ENCODE measurements around the gene ACSS3.

The ACSS3 gene

DNA sequence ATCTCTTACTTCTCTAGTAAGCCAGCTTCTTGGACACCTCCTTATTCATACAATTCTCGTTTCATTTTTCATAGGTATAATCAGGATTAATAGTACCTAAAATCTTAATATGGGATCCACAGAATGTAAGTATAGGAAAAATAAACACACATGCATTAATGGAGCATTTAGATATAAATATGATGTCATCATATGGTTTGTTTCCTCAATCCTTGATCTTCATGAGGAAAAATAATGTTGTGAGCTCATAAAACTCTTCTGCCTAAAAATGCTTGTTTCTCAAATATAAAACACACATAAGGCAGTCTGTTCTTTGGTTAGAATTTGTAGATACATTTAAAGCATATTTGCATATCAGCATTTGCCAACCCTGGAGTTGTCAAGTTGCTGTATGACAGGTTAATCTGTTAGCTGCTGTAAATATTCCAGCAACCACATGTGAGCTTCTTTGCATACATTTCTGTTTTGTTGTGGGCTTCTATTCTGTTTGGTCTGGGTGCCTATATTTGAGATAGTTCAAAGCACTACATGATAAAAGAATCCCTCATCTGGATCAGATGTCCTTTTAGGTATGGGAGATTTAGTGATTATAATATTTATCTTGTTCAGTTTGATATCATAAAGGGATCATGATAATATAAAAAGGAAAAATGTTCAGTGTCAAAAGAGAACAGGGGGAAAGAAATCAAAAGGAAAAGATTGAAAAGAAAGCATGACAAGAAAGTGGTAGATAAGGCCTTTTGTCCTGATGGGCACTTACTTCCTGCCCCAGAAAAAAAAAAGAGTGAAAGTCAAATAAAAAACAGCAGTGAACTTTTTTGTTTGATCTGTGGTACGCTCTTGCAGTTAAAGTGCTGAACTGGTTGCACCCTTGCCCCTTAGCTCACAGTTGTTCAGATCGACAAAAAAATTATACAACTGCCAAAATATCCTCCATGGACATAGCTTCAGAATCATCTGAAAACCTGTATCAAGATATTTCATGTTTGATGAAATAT, 68.6 kb downstream of the ACSS3 start:
- peak; percentile 46 for FAIRE-seq
- no peak for DNase-seq (ENCODE audit: insufficient read length, low spot score)
- no peak for TF ChIP-seq CTCF (IDR thresholded peaks at IDR 0.05; ENCODE audit: insufficient read depth, missing control alignments)

- TF ChIP-seq CTCF (IDR thresholded peaks at IDR 0.05; ENCODE audit: insufficient read depth, missing control alignments), result no peak
- FAIRE-seq, result peak; percentile 81
- DNase-seq (ENCODE audit: insufficient read length, low spot score), result no peak
Measured at GRCh38 chr12:81147292-81147919, 69.5 kb downstream of the ACSS3 start.

DNA sequence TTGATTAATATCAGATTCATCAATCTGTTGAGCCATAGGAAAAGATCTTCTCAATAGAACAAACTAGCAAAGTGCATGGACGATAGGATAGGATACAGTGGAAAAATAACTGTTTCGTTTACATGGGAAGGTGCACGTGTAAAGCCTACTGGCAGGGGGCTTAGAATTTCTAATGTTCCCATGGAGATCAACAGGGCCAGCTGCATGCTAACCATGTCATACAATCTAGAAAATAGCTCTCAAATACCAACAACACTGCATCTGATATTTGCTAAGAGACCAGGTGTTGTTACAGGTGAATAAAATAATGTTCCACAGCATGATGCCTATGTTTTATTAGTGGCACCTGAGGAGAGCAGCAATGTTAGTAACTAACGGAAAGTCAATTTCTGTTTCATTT, 72.5 kb downstream of the ACSS3 start:
- FAIRE-seq (peak; percentile 96), DNase-seq (ENCODE audit: insufficient read length, low spot score) (no peak)
- TF ChIP-seq CTCF (IDR thresholded peaks at IDR 0.05; ENCODE audit: insufficient read depth, missing control alignments), result no peak

DNA sequence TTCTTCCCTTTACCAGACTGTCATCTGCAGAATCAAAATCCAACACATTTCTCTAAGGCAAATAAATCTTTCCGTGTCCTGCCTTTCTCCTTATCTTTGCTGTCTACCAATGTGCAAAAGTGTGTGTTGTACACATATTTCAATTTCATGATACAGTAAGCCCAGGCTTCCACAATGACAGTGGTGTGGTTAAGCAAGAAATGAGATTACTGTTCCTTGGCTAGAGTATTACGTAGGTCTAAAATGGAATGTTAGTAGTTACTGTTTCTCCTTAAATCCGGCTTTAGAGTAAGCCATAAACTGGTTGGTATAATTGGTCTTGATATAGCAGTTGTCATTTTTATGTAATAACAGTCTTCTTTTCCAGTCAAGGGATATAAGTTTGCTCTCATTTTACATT, 82.0 kb downstream of the ACSS3 start:
- FAIRE-seq (no peak), DNase-seq (ENCODE audit: insufficient read length, low spot score) (no peak)
- TF ChIP-seq CTCF (IDR thresholded peaks at IDR 0.05; ENCODE audit: insufficient read depth, missing control alignments), result no peak

GRCh38 chr12:81161680-81162079, 83.8 kb downstream of the ACSS3 start:
- no peak for FAIRE-seq
- DNase-seq (ENCODE audit: insufficient read length, low spot score), result no peak
- no peak for TF ChIP-seq CTCF (IDR thresholded peaks at IDR 0.05; ENCODE audit: insufficient read depth, missing control alignments)

- FAIRE-seq (no peak), DNase-seq (ENCODE audit: insufficient read length, low spot score) (no peak)
- TF ChIP-seq CTCF (IDR thresholded peaks at IDR 0.05; ENCODE audit: insufficient read depth, missing control alignments), result no peak
Measured at GRCh38 chr12:81162391-81163136, 84.7 kb downstream of the ACSS3 start.

Data from D721Med (cell line).